ENCODE measurements around the gene PEX14.

GRCh38 chr1:10497109-10497508, 22.4 kb downstream of the PEX14 start:
- TF ChIP-seq POLR2AphosphoS5 (IDR thresholded peaks at IDR 0.05) (no peak), POLR2A (IDR thresholded peaks at IDR 0.05) (no peak), EP300 (IDR thresholded peaks at IDR 0.05) (no peak)
- TF ChIP-seq, protein P1, sequence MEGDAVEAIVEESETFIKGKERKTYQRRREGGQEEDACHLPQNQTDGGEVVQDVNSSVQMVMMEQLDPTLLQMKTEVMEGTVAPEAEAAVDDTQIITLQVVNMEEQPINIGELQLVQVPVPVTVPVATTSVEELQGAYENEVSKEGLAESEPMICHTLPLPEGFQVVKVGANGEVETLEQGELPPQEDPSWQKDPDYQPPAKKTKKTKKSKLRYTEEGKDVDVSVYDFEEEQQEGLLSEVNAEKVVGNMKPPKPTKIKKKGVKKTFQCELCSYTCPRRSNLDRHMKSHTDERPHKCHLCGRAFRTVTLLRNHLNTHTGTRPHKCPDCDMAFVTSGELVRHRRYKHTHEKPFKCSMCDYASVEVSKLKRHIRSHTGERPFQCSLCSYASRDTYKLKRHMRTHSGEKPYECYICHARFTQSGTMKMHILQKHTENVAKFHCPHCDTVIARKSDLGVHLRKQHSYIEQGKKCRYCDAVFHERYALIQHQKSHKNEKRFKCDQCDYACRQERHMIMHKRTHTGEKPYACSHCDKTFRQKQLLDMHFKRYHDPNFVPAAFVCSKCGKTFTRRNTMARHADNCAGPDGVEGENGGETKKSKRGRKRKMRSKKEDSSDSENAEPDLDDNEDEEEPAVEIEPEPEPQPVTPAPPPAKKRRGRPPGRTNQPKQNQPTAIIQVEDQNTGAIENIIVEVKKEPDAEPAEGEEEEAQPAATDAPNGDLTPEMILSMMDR (IDR thresholded peaks at IDR 0.05): no peak
